ENCODE data around the gene TRIO. TPM values are rescaled to one million over a fixed set of nuclear protein-coding genes. Genes with fewer than 3 reads are reported as not detected.

TRIO gene
- total RNA-seq, 1 donor from 2014 or later, result 148 TPM

GRCh38 chr5:14243766-14244165, 100.6 kb downstream of the TRIO start:
- Histone ChIP-seq H3K27me3 (ENCODE audit: low read depth) (no peaks in the 10 kb centered on the region), H3K36me3 (no peaks in the 10 kb centered on the region), H3K4me3 (no peak overlapping the region), H3K27ac (no peak overlapping the region), H3K9me3 (no peaks in the 10 kb centered on the region), H3K4me1 (no peaks in the 10 kb centered on the region)
- TF ChIP-seq CTCF (IDR thresholded peaks at IDR 0.05), result no peak
- DNase-seq (no peak), ATAC-seq (no peak)
- intact Hi-C loops (cut with DNase I), result no loop called here

- Histone ChIP-seq H3K9me3 (no peaks in the 10 kb centered on the region), H3K4me1 (peaks cover 3% of the 10 kb centered on the region), H3K27me3 (ENCODE audit: low read depth) (no peaks in the 10 kb centered on the region), H3K36me3 (no peaks in the 10 kb centered on the region), H3K4me3 (no peak overlapping the region), H3K27ac (no peak overlapping the region)
- no peak for TF ChIP-seq CTCF (IDR thresholded peaks at IDR 0.05)
- intact Hi-C loops (cut with DNase I), result no loop called here
- ATAC-seq, result no peak
- DNase-seq, result no peak
Observed at GRCh38 chr5:14244721-14245120, 101.6 kb downstream of the TRIO start.

- H3K9me3 ChIP-seq, result no peaks in the 10 kb centered on the region
- no peaks in the 10 kb centered on the region for H3K27me3 ChIP-seq (ENCODE audit: low read depth)
- DNase-seq, result no peak
- no peak for ATAC-seq
- peaks cover 9% of the 10 kb centered on the region for H3K4me1 ChIP-seq
- H3K36me3 ChIP-seq, result no peaks in the 10 kb centered on the region
- H3K4me3 ChIP-seq, result no peak overlapping the region
- intact Hi-C loops (cut with DNase I), result no loop called here
- no peak for TF ChIP-seq CTCF (IDR thresholded peaks at IDR 0.05)
- no peak overlapping the region for H3K27ac ChIP-seq
Observed at GRCh38 chr5:14245132-14245925, 102.2 kb downstream of the TRIO start.

GRCh38 chr5:14246350-14247053, 103.4 kb downstream of the TRIO start:
- Histone ChIP-seq H3K36me3 (no peaks in the 10 kb centered on the region), H3K4me3 (no peak overlapping the region), H3K27ac (no peak overlapping the region), H3K27me3 (ENCODE audit: low read depth) (no peaks in the 10 kb centered on the region), H3K9me3 (no peaks in the 10 kb centered on the region), H3K4me1 (peaks cover 16% of the 10 kb centered on the region)
- ATAC-seq (no peak), DNase-seq (no peak)
- intact Hi-C loops (cut with DNase I), result no loop called here
- TF ChIP-seq CTCF (IDR thresholded peaks at IDR 0.05), result no peak

- DNase-seq (no peak), ATAC-seq (no peak)
- Histone ChIP-seq H3K36me3 (no peaks in the 10 kb centered on the region), H3K4me3 (no peak overlapping the region), H3K27ac (no peak overlapping the region), H3K9me3 (no peaks in the 10 kb centered on the region), H3K4me1 (peaks cover 16% of the 10 kb centered on the region), H3K27me3 (ENCODE audit: low read depth) (no peaks in the 10 kb centered on the region)
- no peak for TF ChIP-seq CTCF (IDR thresholded peaks at IDR 0.05)
- intact Hi-C loops (cut with DNase I), result no loop called here
Observed at GRCh38 chr5:14247054-14247386, 103.9 kb downstream of the TRIO start.
